Mesodermal cell (in vitro differentiated cells): Measurements from ENCODE around the gene FABP3.

Experiments
- H3K27ac ChIP-seq: 2 replicates; pipeline ENCODE4 v1.7.0; 2013; ENCODE audit warnings: mild to moderate bottlenecking, low read depth, low read length, moderate library complexity; ENCODE audit not compliant: severe bottlenecking
- H3K36me3 ChIP-seq: 2 replicates; pipeline ENCODE4 v1.7.1; 2013; ENCODE audit warnings: mild to moderate bottlenecking, low read length, moderate library complexity; ENCODE audit not compliant: control insufficient read depth, insufficient read depth
- H3K4me1 ChIP-seq: one replicate; pipeline ENCODE4 v1.7.1; 2013; ENCODE audit warnings: mild to moderate bottlenecking, low read length; ENCODE audit not compliant: insufficient read depth, control insufficient read depth, poor library complexity, severe bottlenecking
- H3K4me3 ChIP-seq: 2 replicates; pipeline ENCODE4 v1.7.0; 2013; ENCODE audit warnings: low read length, control low read depth, mild to moderate bottlenecking; ENCODE audit not compliant: insufficient read depth, poor library complexity, severe bottlenecking; ENCODE audit errors: extremely low read depth
- H3K9me3 ChIP-seq: 2 replicates; pipeline ENCODE4 v1.7.1; 2013; ENCODE audit warnings: mild to moderate bottlenecking, low read length, moderate library complexity; ENCODE audit not compliant: control insufficient read depth
- WGBS, 2 experiments: methylation state at CpG; one replicate each; pipeline ENCODE4 v1.1.5; 2013; ENCODE audit warnings: missing lambda C conversion rate in 2 of 2; ENCODE audit not compliant: insufficient coverage in 2 of 2; 5-methylcytosine and 5-hydroxymethylcytosine counted together

Gene FABP3

GRCh38 chr1:31315902-31316301 is 57.0 kb downstream of the FABP3 start:
- no peak overlapping the region for H3K4me3 ChIP-seq
- WGBS, 2 experiments: 88 to 90% methylated on average over 2 of the region's 3 CpGs
- H3K36me3 ChIP-seq: peaks cover 82% of the 10 kb centered on the region
- H3K27ac ChIP-seq: no peak overlapping the region
- no peaks in the 10 kb centered on the region for H3K4me1 ChIP-seq
- H3K9me3 ChIP-seq: no peaks in the 10 kb centered on the region
